Immature natural killer cell (primary cell): ENCODE results near the gene BCDIN3D. TPM values are rescaled to one million over a fixed set of nuclear protein-coding genes. Genes with fewer than 3 reads are reported as not detected.
A peak's percentile ranks its signal among the peaks of the same experiment; 100 is the strongest.

Experiments
- DNase-seq, 3 donors: peaks; one replicate each; pipeline ENCODE4 v3.0.0; 2022; ENCODE audit warnings: mixed read lengths in 1 of 3
- H3K27ac Mint-ChIP-seq, 6 donors: one replicate each; pipeline ENCODE4 v1.8.0; 2020; ENCODE audit warnings: mixed read lengths in 6 of 6, mild to moderate bottlenecking in 5 of 6, inconsistent platforms in 4 of 6, moderate library complexity in 3 of 6
- H3K27me3 Mint-ChIP-seq, 3 donors: one replicate each; pipeline ENCODE4 v1.8.0; 2020 to 2021; ENCODE audit warnings: low read depth in 3 of 3, mild to moderate bottlenecking in 3 of 3, mixed read lengths in 3 of 3, moderate library complexity in 3 of 3, inconsistent platforms in 1 of 3
- H3K36me3 Mint-ChIP-seq, 3 donors: one replicate each; pipeline ENCODE4 v1.8.0; 2020; ENCODE audit warnings: mixed read lengths in 3 of 3, inconsistent platforms in 2 of 3, mild to moderate bottlenecking in 2 of 3
- H3K4me1 Mint-ChIP-seq, 2 donors: one replicate each; pipeline ENCODE4 v1.8.0; 2020; ENCODE audit warnings: inconsistent platforms in 2 of 2, mild to moderate bottlenecking in 2 of 2, mixed read lengths in 2 of 2, moderate library complexity in 1 of 2
- H3K4me3 Mint-ChIP-seq, 5 donors: one replicate each; pipeline ENCODE4 v1.8.0; 2020; ENCODE audit warnings: mild to moderate bottlenecking in 5 of 5, mixed read lengths in 5 of 5, inconsistent platforms in 3 of 5, moderate library complexity in 3 of 5
- H3K9me3 Mint-ChIP-seq, 6 donors: one replicate each; pipeline ENCODE4 v1.8.0; 2020; ENCODE audit warnings: mild to moderate bottlenecking in 6 of 6, mixed read lengths in 6 of 6, inconsistent platforms in 4 of 6, moderate library complexity in 3 of 6
- polyA plus RNA-seq, 3 donors: library from polyadenylated mRNA; unstranded; fragments of 300-500 nt; fragmentation: Illumina TruSeq; gene quantifications; one replicate each; pipeline ENCODE4 v1.2.3, GENCODE V29; 2021

Gene BCDIN3D
- polyA plus RNA-seq, 3 donors from 2014 or later, result 3.0 to 5.1 (median 4.5) TPM

GRCh38 chr12:49825971-49826421, 16.9 kb downstream of the BCDIN3D start:
- H3K27ac Mint-ChIP-seq, result peak overlapping the region in 1 of 6 donors; percentile 79
- H3K4me1 Mint-ChIP-seq, result peaks cover 34 to 35% of the 10 kb centered on the region in 2 donors
- peaks cover 0 to 11% (median 5%) of the 10 kb centered on the region in 3 donors for H3K27me3 Mint-ChIP-seq
- no peak overlapping the region for H3K4me3 Mint-ChIP-seq
- H3K36me3 Mint-ChIP-seq, result peaks cover 0 to 3% (median 0%) of the 10 kb centered on the region in 3 donors
- DNase-seq, result no peak
- H3K9me3 Mint-ChIP-seq, result no peaks in the 10 kb centered on the region

DNA sequence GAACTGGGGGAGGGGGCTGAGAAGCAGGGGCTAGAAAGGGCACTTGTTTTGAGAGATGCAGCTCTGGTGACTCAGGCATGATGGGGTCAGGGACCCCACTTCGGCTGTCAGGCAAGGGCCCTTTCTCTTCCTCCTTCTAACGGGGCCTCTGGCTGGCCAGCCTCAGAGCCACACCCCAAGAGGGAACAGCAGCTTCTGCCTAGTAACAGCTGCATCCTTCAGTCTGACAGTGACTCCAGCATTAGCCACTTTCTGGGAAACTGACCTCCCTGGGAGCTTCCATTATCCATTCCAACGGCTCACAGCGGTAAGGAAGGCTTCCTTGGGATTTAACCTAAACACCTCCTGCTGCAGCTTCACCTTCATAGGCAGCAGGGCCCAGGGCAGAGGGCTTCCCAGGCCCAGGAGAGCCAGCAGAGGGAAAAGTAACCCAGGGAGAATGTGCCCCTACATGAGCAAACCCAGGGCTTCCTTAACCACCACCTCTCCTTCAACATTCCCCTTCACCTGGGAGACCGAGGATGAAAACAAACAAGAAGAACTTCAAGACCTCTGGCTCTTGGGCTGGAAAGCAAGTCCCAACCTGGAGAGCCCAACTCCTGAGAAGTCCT, 17.4 kb downstream of the BCDIN3D start:
- H3K4me3 Mint-ChIP-seq, result no peak overlapping the region
- H3K9me3 Mint-ChIP-seq, result no peaks in the 10 kb centered on the region
- peaks cover 0 to 11% (median 5%) of the 10 kb centered on the region in 3 donors for H3K27me3 Mint-ChIP-seq
- H3K4me1 Mint-ChIP-seq, result peaks cover 38 to 39% of the 10 kb centered on the region in 2 donors
- H3K27ac Mint-ChIP-seq, result peak overlapping the region in 3 of 6 donors; percentile 17 to 49 (median 22)
- H3K36me3 Mint-ChIP-seq, result peaks cover 0 to 3% (median 0%) of the 10 kb centered on the region in 3 donors
- no peak for DNase-seq

DNA sequence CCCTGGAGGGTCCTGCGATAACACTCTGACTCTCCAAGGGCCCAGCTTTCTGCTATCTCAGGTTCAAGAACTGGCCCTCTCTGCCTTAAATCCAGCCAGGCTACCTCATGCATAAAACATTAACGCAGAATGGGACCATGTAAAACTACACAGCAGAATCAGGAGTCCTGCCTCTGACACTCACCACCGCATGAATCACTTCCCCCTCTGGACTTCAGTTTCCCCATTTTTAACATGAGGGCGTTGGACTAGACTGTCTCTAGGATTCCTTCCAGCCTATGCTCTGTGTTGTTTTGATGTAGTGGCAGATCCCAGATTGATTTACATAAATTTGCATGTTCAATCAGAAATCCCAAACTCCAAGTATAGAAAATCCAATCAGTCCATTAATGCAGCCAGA, 18.0 kb downstream of the BCDIN3D start:
- DNase-seq, result no peak
- Mint-ChIP-seq H3K36me3 (peaks cover 0 to 3% (median 0%) of the 10 kb centered on the region in 3 donors), H3K27me3 (peaks cover 0 to 11% (median 5%) of the 10 kb centered on the region in 3 donors), H3K4me3 (no peak overlapping the region), H3K27ac (peak overlapping the region in 3 of 6 donors; percentile 4 to 49 (median 22)), H3K9me3 (no peaks in the 10 kb centered on the region), H3K4me1 (peaks cover 38 to 39% of the 10 kb centered on the region in 2 donors)

- Mint-ChIP-seq H3K4me3 (no peak overlapping the region), H3K27ac (peak overlapping the region in 1 of 6 donors; percentile 72), H3K27me3 (peaks cover 0 to 11% (median 5%) of the 10 kb centered on the region in 3 donors), H3K36me3 (peaks cover 0 to 3% (median 0%) of the 10 kb centered on the region in 3 donors), H3K9me3 (no peaks in the 10 kb centered on the region), H3K4me1 (peaks cover 42 to 43% of the 10 kb centered on the region in 2 donors)
- DNase-seq, result no peak
These were observed 18.5 kb downstream of the BCDIN3D start for GRCh38 chr12:49824416-49824815.

DNA sequence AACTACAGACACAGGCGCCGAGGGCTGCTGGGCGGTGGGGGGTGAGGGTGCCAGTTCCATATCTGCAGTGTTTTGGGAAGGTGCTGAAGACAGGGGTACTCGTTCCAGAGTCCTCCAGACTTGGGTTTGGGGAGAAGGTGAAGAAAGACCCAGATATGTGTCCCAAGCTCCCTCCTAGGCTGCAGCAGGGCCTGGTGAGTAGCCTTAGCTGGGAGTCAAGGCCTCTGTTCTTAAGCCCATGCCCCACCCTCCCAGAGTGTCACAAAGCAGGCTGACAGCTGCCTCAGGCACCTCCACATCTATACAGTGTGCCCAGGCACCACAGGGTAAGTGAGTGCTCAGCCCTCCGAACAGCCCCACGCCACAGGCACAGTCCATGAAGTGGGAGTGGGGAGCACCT, 19.0 kb downstream of the BCDIN3D start:
- H3K9me3 Mint-ChIP-seq, result no peaks in the 10 kb centered on the region

GRCh38 chr12:49823350-49823749, 19.6 kb downstream of the BCDIN3D start:
- no peak overlapping the region for H3K4me3 Mint-ChIP-seq
- H3K4me1 Mint-ChIP-seq, result peaks cover 33 to 34% of the 10 kb centered on the region in 2 donors
- no peak for DNase-seq
- H3K27ac Mint-ChIP-seq, result no peak overlapping the region
- H3K27me3 Mint-ChIP-seq, result peaks cover 0 to 6% (median 1%) of the 10 kb centered on the region in 3 donors
- H3K36me3 Mint-ChIP-seq, result peaks cover 0 to 3% (median 0%) of the 10 kb centered on the region in 3 donors
- no peaks in the 10 kb centered on the region for H3K9me3 Mint-ChIP-seq

More for the DNA sequence above, 19.0 kb downstream of the BCDIN3D start:
- no peak for DNase-seq
- peaks cover 0 to 11% (median 5%) of the 10 kb centered on the region in 3 donors for H3K27me3 Mint-ChIP-seq
- no peak overlapping the region for H3K4me3 Mint-ChIP-seq
- peaks cover 39 to 40% of the 10 kb centered on the region in 2 donors for H3K4me1 Mint-ChIP-seq
- H3K36me3 Mint-ChIP-seq, result peaks cover 0 to 3% (median 0%) of the 10 kb centered on the region in 3 donors
- peak overlapping the region in 1 of 6 donors; percentile 31 for H3K27ac Mint-ChIP-seq

DNA sequence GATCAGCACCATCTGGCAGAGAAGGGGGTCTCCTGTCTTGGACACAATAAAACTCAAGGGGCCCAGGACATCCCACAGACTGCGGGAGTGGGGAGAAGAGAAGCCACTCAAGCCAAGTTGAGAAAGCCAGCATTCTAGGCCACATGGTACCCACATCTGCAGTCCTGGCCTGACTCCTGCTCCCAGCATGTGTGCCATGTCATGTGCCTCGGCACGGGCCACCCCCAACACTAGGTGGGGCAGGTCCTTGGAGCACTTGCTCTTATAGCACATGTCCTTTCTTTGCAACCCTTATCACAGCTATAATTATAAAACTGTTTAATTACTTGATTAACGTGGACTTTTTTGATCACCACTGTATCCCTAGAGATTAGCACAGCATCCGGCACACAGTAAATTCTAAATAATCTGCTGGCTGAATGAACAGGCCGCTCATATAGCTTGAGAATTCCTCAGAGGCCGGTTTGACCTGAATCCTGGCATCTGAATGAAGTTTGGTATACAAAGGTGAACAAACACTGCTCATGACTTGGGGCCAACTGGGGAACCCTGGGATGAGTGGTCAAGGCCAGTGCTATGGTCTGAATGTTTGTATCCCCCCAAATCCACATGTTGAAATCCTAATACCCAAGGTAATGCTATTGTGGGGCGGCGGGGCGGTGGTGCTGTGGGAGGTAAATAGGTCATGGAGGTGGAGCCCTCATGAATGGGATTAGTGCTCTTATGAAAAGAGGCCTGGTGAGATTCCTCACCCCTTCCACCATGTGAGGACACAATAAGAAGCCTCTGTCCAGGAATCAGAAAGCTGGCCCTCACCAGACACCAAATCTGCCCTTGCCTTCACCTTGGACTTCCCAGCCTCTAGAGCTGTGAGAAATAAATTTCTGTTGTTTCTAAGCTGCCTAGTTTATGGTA, 21.3 kb downstream of the BCDIN3D start:
- H3K27ac Mint-ChIP-seq, result no peak overlapping the region
- no peak overlapping the region for H3K4me3 Mint-ChIP-seq
- peaks cover 0 to 3% (median 0%) of the 10 kb centered on the region in 3 donors for H3K36me3 Mint-ChIP-seq
- DNase-seq, result no peak
- peaks cover 0 to 4% (median 0%) of the 10 kb centered on the region in 3 donors for H3K27me3 Mint-ChIP-seq
- H3K4me1 Mint-ChIP-seq, result peaks cover 24 to 26% of the 10 kb centered on the region in 2 donors
- H3K9me3 Mint-ChIP-seq, result no peaks in the 10 kb centered on the region

DNA sequence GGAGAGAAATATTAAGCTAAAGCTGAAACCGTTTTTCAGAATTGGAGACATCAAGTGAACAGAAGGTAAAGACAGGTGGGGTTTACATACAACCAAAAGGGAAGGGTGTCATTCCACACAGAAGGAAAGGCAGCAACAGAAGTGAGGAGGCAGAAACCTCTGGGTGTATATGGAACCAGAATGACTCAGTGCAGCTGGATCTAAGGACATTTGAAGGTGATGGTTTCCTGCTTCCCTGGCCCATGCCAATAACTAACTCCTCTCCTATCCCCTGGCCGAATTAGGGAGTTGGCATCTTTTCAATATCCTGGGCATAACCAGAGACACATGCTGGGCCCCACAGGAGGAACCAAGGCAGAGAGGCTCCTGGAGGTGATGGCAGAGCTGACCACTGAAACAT, 23.1 kb downstream of the BCDIN3D start:
- H3K27ac Mint-ChIP-seq, result peak overlapping the region in 2 of 6 donors; percentile 8 to 10
- DNase-seq, result no peak
- no peak overlapping the region for H3K4me3 Mint-ChIP-seq

GRCh38 chr12:49818241-49818895, 24.5 kb downstream of the BCDIN3D start:
- Mint-ChIP-seq H3K36me3 (peaks cover 9 to 10% (median 9%) of the 10 kb centered on the region in 3 donors), H3K27me3 (peaks cover 0 to 5% (median 0%) of the 10 kb centered on the region in 3 donors), H3K4me1 (peaks cover 22 to 25% of the 10 kb centered on the region in 2 donors)

More for the DNA sequence above, 23.1 kb downstream of the BCDIN3D start:
- Mint-ChIP-seq H3K36me3 (peaks cover 5 to 9% (median 6%) of the 10 kb centered on the region in 3 donors), H3K4me1 (peaks cover 22 to 25% of the 10 kb centered on the region in 2 donors), H3K9me3 (no peaks in the 10 kb centered on the region), H3K27me3 (peaks cover 0 to 5% (median 0%) of the 10 kb centered on the region in 3 donors)

GRCh38 chr12:49813131-49813530, 29.8 kb downstream of the BCDIN3D start:
- peaks cover 6 to 10% (median 9%) of the 10 kb centered on the region in 3 donors for H3K36me3 Mint-ChIP-seq
- H3K27me3 Mint-ChIP-seq, result peaks cover 0 to 1% (median 0%) of the 10 kb centered on the region in 3 donors
- H3K9me3 Mint-ChIP-seq, result no peaks in the 10 kb centered on the region
- no peak overlapping the region for H3K27ac Mint-ChIP-seq
- no peak overlapping the region for H3K4me3 Mint-ChIP-seq
- H3K4me1 Mint-ChIP-seq, result peaks cover 8 to 12% of the 10 kb centered on the region in 2 donors
- DNase-seq, result no peak

More at GRCh38 chr12:49818241-49818895, 24.5 kb downstream of the BCDIN3D start:
- H3K27ac Mint-ChIP-seq, result no peak overlapping the region
- no peaks in the 10 kb centered on the region for H3K9me3 Mint-ChIP-seq
- DNase-seq, result no peak
- H3K4me3 Mint-ChIP-seq, result no peak overlapping the region

GRCh38 chr12:49811961-49812401, 30.9 kb downstream of the BCDIN3D start:
- Mint-ChIP-seq H3K4me3 (no peak overlapping the region), H3K27me3 (peaks cover 0 to 4% (median 0%) of the 10 kb centered on the region in 3 donors), H3K36me3 (peaks cover 6 to 10% (median 9%) of the 10 kb centered on the region in 3 donors), H3K27ac (peak overlapping the region in 1 of 6 donors; percentile 17), H3K9me3 (no peaks in the 10 kb centered on the region), H3K4me1 (peaks cover 8 to 12% of the 10 kb centered on the region in 2 donors)
- no peak for DNase-seq

GRCh38 chr12:49811136-49811535, 31.8 kb downstream of the BCDIN3D start:
- peaks cover 8 to 12% of the 10 kb centered on the region in 2 donors for H3K4me1 Mint-ChIP-seq
- H3K36me3 Mint-ChIP-seq, result peaks cover 5 to 10% (median 9%) of the 10 kb centered on the region in 3 donors
- no peak for DNase-seq
- no peak overlapping the region for H3K27ac Mint-ChIP-seq
- H3K4me3 Mint-ChIP-seq, result no peak overlapping the region
- H3K9me3 Mint-ChIP-seq, result no peaks in the 10 kb centered on the region
- H3K27me3 Mint-ChIP-seq, result peaks cover 0 to 3% (median 0%) of the 10 kb centered on the region in 3 donors

DNA sequence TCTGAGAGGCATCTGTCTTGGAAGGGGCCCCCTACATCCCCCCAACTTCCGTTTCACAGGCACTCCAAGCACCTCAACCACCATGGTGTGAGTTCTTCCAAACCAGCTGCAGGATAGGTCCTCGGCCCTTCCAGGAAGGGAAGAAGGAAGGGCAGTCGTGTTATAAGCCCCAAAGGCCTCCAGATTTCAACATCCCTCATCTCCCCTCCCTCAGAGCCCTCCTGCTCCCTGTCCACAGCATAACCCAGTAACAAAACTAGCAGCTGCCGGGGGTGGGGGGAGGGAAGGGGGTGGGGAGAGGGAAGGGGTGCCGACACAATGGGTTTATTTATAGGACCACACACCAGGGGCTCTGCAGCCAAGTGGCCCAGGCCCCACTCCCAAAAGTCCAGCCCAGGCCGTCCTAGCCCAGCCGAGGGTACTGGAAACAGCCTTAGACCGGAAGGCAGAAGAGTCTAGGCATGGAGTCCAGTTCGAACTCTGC, 33.0 kb downstream of the BCDIN3D start:
- peaks cover 7 to 8% of the 10 kb centered on the region in 2 donors for H3K4me1 Mint-ChIP-seq
- H3K4me3 Mint-ChIP-seq, result no peak overlapping the region
- peaks cover 5 to 10% (median 6%) of the 10 kb centered on the region in 3 donors for H3K36me3 Mint-ChIP-seq
- H3K9me3 Mint-ChIP-seq, result no peaks in the 10 kb centered on the region
- H3K27ac Mint-ChIP-seq, result no peak overlapping the region
- DNase-seq, result no peak
- H3K27me3 Mint-ChIP-seq, result peaks cover 0 to 3% (median 0%) of the 10 kb centered on the region in 3 donors
